ENCODE data around the gene GAB4. TPM values are rescaled to one million over a fixed set of nuclear protein-coding genes. Genes with fewer than 3 reads are reported as not detected.

GAB4 gene
- total and polyA plus RNA-seq, 2 of the 8 experiments (the other 6 are each of a cell fraction or from before 2014, with no cell fraction given), result 0.03 to 0.17 TPM

- H3K23me2 ChIP-seq (ENCODE audit: low read depth, low read length), result no peaks in the 10 kb centered on the region
- H2BK120ac ChIP-seq (replicated peaks; ENCODE audit: low read depth, low read length), result no peak overlapping the region
- no peak overlapping the region for H3K14ac ChIP-seq (ENCODE audit: insufficient read length)
- no peak overlapping the region for H4K8ac ChIP-seq (ENCODE audit: extremely low read depth, insufficient read depth, low read length)
- H3K4me1 ChIP-seq (replicated peaks in 1 of 4; ENCODE audit: control insufficient read depth in 3 of 4, insufficient read depth in 4 of 4, low read length in 3 of 4), result no peaks in the 10 kb centered on the region
- H3K27ac ChIP-seq (ENCODE audit: low read depth, low read length), result no peak overlapping the region
- H2BK15ac ChIP-seq (ENCODE audit: low read length), result no peak overlapping the region
- H3K4ac ChIP-seq (replicated peaks; ENCODE audit: insufficient read length, low read depth, low read length), result no peak overlapping the region
- H4K20me1 ChIP-seq (replicated peaks in 1 of 2; ENCODE audit: control insufficient read depth in 1 of 2, insufficient read depth in 2 of 2, low read length in 2 of 2), result no peaks in the 10 kb centered on the region
- H3K23ac ChIP-seq (ENCODE audit: insufficient read length), result no peak overlapping the region
- WGBS, 2 experiments (ENCODE audit: extremely low coverage in 1 of 2, insufficient coverage in 1 of 2, insufficient read length in 1 of 2, insufficient replicate concordance in 2 of 2, low coverage in 1 of 2, low lambda C conversion rate in 2 of 2, missing lambda C conversion rate in 1 of 2), result 84% methylated on average over 18 of the region's 18 CpGs; no CpG with 5 or more reads in 1 of the 2 experiments
- H3K4me3 ChIP-seq (ENCODE audit: extremely low read depth in 1 of 4, insufficient read depth in 2 of 4, low read depth in 3 of 4, low read length in 4 of 4), result no peak overlapping the region
- no peak overlapping the region for H3K18ac ChIP-seq (ENCODE audit: extremely low read depth, low read length)
- H3K79me1 ChIP-seq (ENCODE audit: low read depth, low read length), result no peaks in the 10 kb centered on the region
- no peak overlapping the region for H2BK12ac ChIP-seq (ENCODE audit: low read depth, low read length)
- H2AFZ ChIP-seq (ENCODE audit: low read length), result no peak overlapping the region
- FAIRE-seq (no peak), DNase-seq (ENCODE audit: low read depth in 1 of 2, low spot score in 2 of 2) (peak in 1 of 2 experiments; percentile 27)
- H3K79me2 ChIP-seq (ENCODE audit: control insufficient read depth in 1 of 2, insufficient read depth in 2 of 2, low read length in 2 of 2), result no peaks in the 10 kb centered on the region
- no peaks in the 10 kb centered on the region for H3K36me3 ChIP-seq (ENCODE audit: control insufficient read depth in 2 of 4, insufficient read depth in 4 of 4, low read length in 3 of 4)
- H3K56ac ChIP-seq (replicated peaks; ENCODE audit: insufficient read length, low read depth, low read length), result no peak overlapping the region
- ChIA-PET CTCF (ENCODE audit: partially characterized antibody) (no interaction called here), POLR2A (ENCODE audit: partially characterized antibody) (no interaction called here)
- no peak overlapping the region for H4K5ac ChIP-seq (ENCODE audit: insufficient read length, low read depth, low read length)
- H2BK5ac ChIP-seq (ENCODE audit: low read depth, low read length), result no peak overlapping the region
- no peaks in the 10 kb centered on the region; a peak in 1 of 7 replicates for H3K27me3 ChIP-seq (replicated peaks in 1 of 4; ENCODE audit: control insufficient read depth in 3 of 4, extremely low read depth in 1 of 4, insufficient read depth in 3 of 4, low read length in 3 of 4)
- no peak overlapping the region for H4K91ac ChIP-seq (replicated peaks; ENCODE audit: insufficient read length, low read length)
- peaks cover 61 to 95% of the 10 kb centered on the region in 2 experiments for H3K9me3 ChIP-seq (ENCODE audit: insufficient read depth in 2 of 2, low read depth in 1 of 2, low read length in 1 of 2)
- no peak overlapping the region for H2BK20ac ChIP-seq (ENCODE audit: low read length)
- H2AK5ac ChIP-seq (ENCODE audit: low read depth, low read length), result no peak overlapping the region
- no peak for TF ChIP-seq ASH2L (IDR thresholded peaks at IDR 0.05; ENCODE audit: low read length)
- TF ChIP-seq FOSL1 (IDR thresholded peaks at IDR 0.05; ENCODE audit: insufficient read depth, low read depth, low read length), result no peak
- TF ChIP-seq SIN3A (conservative IDR thresholded peaks at IDR 0.05 in 1 of 2, IDR thresholded peaks at IDR 0.05 in 1 of 2; ENCODE audit: low read depth in 1 of 2, low read length in 2 of 2), result no peak
- no peak for TF ChIP-seq GABPA (IDR thresholded peaks at IDR 0.05; ENCODE audit: borderline replicate concordance, insufficient read depth, low read length)
- TF ChIP-seq POU5F1 (IDR thresholded peaks at IDR 0.05; ENCODE audit: low read depth, low read length), result no peak
- no peak for TF ChIP-seq TEAD4 (IDR thresholded peaks at IDR 0.05; ENCODE audit: low read depth, low read length)
- TF ChIP-seq ZNF274 (IDR thresholded peaks at IDR 0.05; ENCODE audit: borderline replicate concordance, extremely low read depth, low read length), result no peak
- TF ChIP-seq TBP (IDR thresholded peaks at IDR 0.05; ENCODE audit: low read depth, low read length), result no peak
- no peak overlapping the region for H3K9ac ChIP-seq (replicated peaks in 1 of 4; ENCODE audit: extremely low read depth in 1 of 4, low read depth in 3 of 4, low read length in 3 of 4)
- no peak overlapping the region for H3K4me2 ChIP-seq (ENCODE audit: insufficient read depth in 1 of 2, low read depth in 2 of 2, low read length in 2 of 2)
Observed at GRCh38 chr22:16963189-16963945, 44.7 kb downstream of the GAB4 start.

Measured in H1 (cell line).